OCI-LY1 (cell line): Measurements from ENCODE around the gene PNMA6E.

Experiments
- H2AFZ ChIP-seq: fragments of 200-600 bp; sonication (generic), shearing (Covaris generic); 2 replicates; pipeline ENCODE4 v1.6.0; 2014; ENCODE audit warnings: antibody characterized with exemption, mild to moderate bottlenecking, low read length
- H3F3A ChIP-seq: fragments of 200-600 bp; sonication (generic), shearing (Covaris generic); 2 replicates; pipeline ENCODE4 v1.6.0; 2014; ENCODE audit warnings: mild to moderate bottlenecking, antibody characterized with exemption, low read length, moderate library complexity; ENCODE audit not compliant: insufficient read depth
- H3K27ac ChIP-seq: fragments of 200-600 bp; sonication (generic); 2 replicates; pipeline ENCODE4 v1.5.1; 2014; ENCODE audit warnings: low read length, mixed run types, mild to moderate bottlenecking, low read depth; ENCODE audit not compliant: poor library complexity, severe bottlenecking
- H3K27me3 ChIP-seq: fragments of 200-600 bp; sonication (generic); 2 replicates; pipeline ENCODE4 v1.6.0; 2014; ENCODE audit warnings: antibody characterized with exemption, mild to moderate bottlenecking, low read length, moderate library complexity; ENCODE audit not compliant: insufficient read depth
- H3K36me3 ChIP-seq: fragments of 200-600 bp; sonication (generic); 2 replicates; pipeline ENCODE4 v1.6.1; 2014; ENCODE audit warnings: mild to moderate bottlenecking, antibody characterized with exemption, low read length, moderate library complexity, mixed read lengths; ENCODE audit not compliant: insufficient read depth
- H3K4me1 ChIP-seq: fragments of 200-600 bp; sonication (generic); 2 replicates; pipeline ENCODE4 v1.5.1; 2014; ENCODE audit warnings: mild to moderate bottlenecking, low read length, moderate library complexity; ENCODE audit not compliant: insufficient read depth, severe bottlenecking
- H3K4me2 ChIP-seq: fragments of 200-600 bp; sonication (generic), shearing (Covaris generic); 2 replicates; pipeline ENCODE4 v1.6.1; 2014; ENCODE audit warnings: low read length
- H3K4me3 ChIP-seq: fragments of 200-600 bp; sonication (generic); 2 replicates; pipeline ENCODE4 v1.5.1; 2014; ENCODE audit warnings: low read length, low read depth, mild to moderate bottlenecking, mixed read lengths; ENCODE audit not compliant: poor library complexity, severe bottlenecking
- H3K79me2 ChIP-seq: fragments of 200-600 bp; shearing (Covaris generic); 2 replicates; pipeline ENCODE4 v1.6.1; 2016; ENCODE audit warnings: mixed run types, low read length, mixed read lengths; ENCODE audit not compliant: insufficient read depth
- H3K9ac ChIP-seq: fragments of 200-600 bp; sonication (generic), shearing (Covaris generic); 2 replicates; pipeline ENCODE4 v1.6.1; 2014; ENCODE audit warnings: mild to moderate bottlenecking, low read length, mixed read lengths
- H3K9me2 ChIP-seq: fragments of 200-600 bp; sonication (generic), shearing (Covaris generic); 2 replicates; pipeline ENCODE4 v1.6.1; 2014; ENCODE audit warnings: low read depth, mild to moderate bottlenecking, low read length, mixed read lengths
- H3K9me3 ChIP-seq: fragments of 200-600 bp; shearing (Covaris generic); 2 replicates; pipeline ENCODE4 v1.6.1; 2014; ENCODE audit warnings: low read length, mixed read lengths
- H4K20me1 ChIP-seq: fragments of 200-600 bp; sonication (generic), shearing (Covaris generic); 2 replicates; pipeline ENCODE4 v1.6.0; 2016; ENCODE audit warnings: mild to moderate bottlenecking, low read length; ENCODE audit not compliant: insufficient read depth
- CTCF ChIP-seq: fragments of 200-600 bp; sonication (generic), shearing (Covaris generic); IDR thresholded peaks from 2 replicates; pipeline ENCODE4 v1.5.1; 2017; ENCODE audit warnings: mild to moderate bottlenecking, antibody characterized with exemption, low read length, moderate library complexity, mixed read lengths
- EZH2 ChIP-seq: fragments of 200-600 bp; sonication (generic), shearing (Covaris generic); IDR thresholded peaks from 2 replicates; pipeline ENCODE4 v1.8.0; 2017; ENCODE audit warnings: borderline replicate concordance, mixed run types, mild to moderate bottlenecking, antibody characterized with exemption, low read length, moderate library complexity, mixed read lengths

The PNMA6E gene

GRCh38 chrX:153433161-153433680 lies 32.1 kb upstream of the PNMA6E start:
- H3K9ac ChIP-seq = no peak overlapping the region
- TF ChIP-seq CTCF (no peak), EZH2 (no peak)
- H4K20me1 ChIP-seq = no peaks in the 10 kb centered on the region

GRCh38 chrX:153430796-153431195 lies 29.6 kb upstream of the PNMA6E start:
- no peak overlapping the region for H2AFZ ChIP-seq
- no peak overlapping the region for H3K27ac ChIP-seq
- H3K9me2 ChIP-seq = no peaks in the 10 kb centered on the region
- no peaks in the 10 kb centered on the region; the same call in 1 of the 2 replicates for H3K27me3 ChIP-seq
- TF ChIP-seq EZH2 (no peak), CTCF (no peak)
- H3K9me3 ChIP-seq = no peaks in the 10 kb centered on the region
- H3K9ac ChIP-seq = no peak overlapping the region
- no peaks in the 10 kb centered on the region for H3K36me3 ChIP-seq
- no peak overlapping the region for H3K4me2 ChIP-seq
- H3F3A ChIP-seq = no peaks in the 10 kb centered on the region
- no peaks in the 10 kb centered on the region for H3K4me1 ChIP-seq
- H4K20me1 ChIP-seq = no peaks in the 10 kb centered on the region
- no peaks in the 10 kb centered on the region for H3K79me2 ChIP-seq
- H3K4me3 ChIP-seq = no peak overlapping the region

More at GRCh38 chrX:153433161-153433680, 32.1 kb upstream of the PNMA6E start:
- H3K4me2 ChIP-seq = no peak overlapping the region
- no peaks in the 10 kb centered on the region for H3F3A ChIP-seq
- no peak overlapping the region for H3K4me3 ChIP-seq
- no peaks in the 10 kb centered on the region for H3K4me1 ChIP-seq
- no peaks in the 10 kb centered on the region for H3K9me2 ChIP-seq
- no peaks in the 10 kb centered on the region for H3K79me2 ChIP-seq
- no peak overlapping the region for H2AFZ ChIP-seq
- H3K9me3 ChIP-seq = no peaks in the 10 kb centered on the region
- H3K27me3 ChIP-seq = no peaks in the 10 kb centered on the region; the same call in 1 of the 2 replicates
- no peak overlapping the region for H3K27ac ChIP-seq
- H3K36me3 ChIP-seq = no peaks in the 10 kb centered on the region

DNA sequence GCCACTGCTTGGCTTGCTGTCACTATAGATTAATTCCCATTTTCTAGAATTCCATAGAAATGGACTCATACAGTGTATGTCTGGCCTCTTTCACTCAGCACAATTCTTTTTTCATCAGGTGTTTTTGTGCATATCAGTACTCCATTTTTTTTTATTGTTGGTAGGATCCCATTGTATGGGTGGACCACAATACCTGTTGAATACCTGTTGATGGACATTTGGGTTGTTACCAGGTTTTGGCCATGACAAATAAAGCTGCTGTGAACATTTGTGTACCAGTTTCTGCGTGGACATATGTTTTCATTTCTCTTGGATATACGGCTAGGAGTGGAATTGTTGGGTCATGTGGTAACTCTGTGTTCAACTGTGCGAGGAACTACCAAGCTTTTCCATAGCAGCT lies 25.1 kb upstream of the PNMA6E start:
- Histone ChIP-seq H3K9ac (no peak overlapping the region), H3F3A (no peaks in the 10 kb centered on the region), H3K4me1 (no peaks in the 10 kb centered on the region), H4K20me1 (no peaks in the 10 kb centered on the region), H3K27me3 (no peaks in the 10 kb centered on the region; the same call in 1 of the 2 replicates), H2AFZ (no peak overlapping the region), H3K4me3 (no peak overlapping the region), H3K9me2 (no peaks in the 10 kb centered on the region), H3K27ac (no peak overlapping the region), H3K79me2 (no peaks in the 10 kb centered on the region), H3K36me3 (no peaks in the 10 kb centered on the region), H3K4me2 (no peak overlapping the region), H3K9me3 (no peaks in the 10 kb centered on the region)
- TF ChIP-seq CTCF (no peak), EZH2 (no peak)
